HCT116 (cell line): ENCODE data around the gene SERGEF.

ENCODE experiments used
- CTCF ChIP-seq, 3 experiments: fragments of 200-600 bp in 1 of 3; sonication (generic) in 1 of 3; IDR thresholded peaks in 2 of 3; conservative IDR thresholded peaks in 1 of 3; 2 replicates each; pipeline ENCODE4 v1.5.1; 2012 to 2017; ENCODE audit warnings: low read depth in 2 of 3, low read length in 2 of 3, antibody characterized with exemption in 1 of 3, borderline replicate concordance in 1 of 3, control low read depth in 1 of 3, mild to moderate bottlenecking in 1 of 3, mixed read lengths in 1 of 3, mixed run types in 1 of 3, moderate library complexity in 1 of 3; ENCODE audit not compliant: insufficient read depth in 1 of 3
- ELF1 ChIP-seq: IDR thresholded peaks from 2 replicates; pipeline ENCODE4 v1.6.1; 2012; ENCODE audit warnings: low read depth, borderline replicate concordance
- EZH2 ChIP-seq: fragments of 200-600 bp; sonication (generic); IDR thresholded peaks from 2 replicates; pipeline ENCODE4 v1.6.1; 2017; ENCODE audit warnings: antibody characterized with exemption, mixed run types
- MAX ChIP-seq: IDR thresholded peaks from 2 replicates; pipeline ENCODE4 v1.6.1; 2012
- POLR2A ChIP-seq: IDR thresholded peaks from 2 replicates; pipeline ENCODE4 v1.7.0; 2011; ENCODE audit warnings: borderline replicate concordance; ENCODE audit not compliant: insufficient read depth, insufficient read length; ENCODE audit errors: extremely low read depth
- SRF ChIP-seq: IDR thresholded peaks from 2 replicates; pipeline ENCODE4 v1.6.1; 2012; ENCODE audit warnings: low read depth

DNA sequence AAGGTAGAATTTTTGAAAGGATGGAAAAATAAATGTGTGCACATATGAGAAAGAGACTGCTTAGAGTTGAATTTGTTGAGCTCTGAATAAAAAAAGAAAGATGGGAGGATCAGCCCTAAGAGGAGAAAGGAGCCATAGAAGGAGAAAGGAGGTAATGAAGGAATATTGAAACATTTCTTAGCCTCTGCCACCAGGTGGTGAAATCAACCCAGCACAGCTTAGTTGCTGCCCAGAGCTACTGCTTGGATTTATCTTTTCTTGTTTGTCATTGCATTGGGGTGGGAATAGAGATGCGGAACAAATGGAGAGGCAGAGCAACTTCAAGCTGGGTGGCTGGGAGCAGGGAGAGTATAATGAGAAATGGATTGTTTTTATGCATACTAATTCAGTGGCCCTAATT is 80.4 kb downstream of the SERGEF start:
- TF ChIP-seq EZH2 (no peak), CTCF (IDR thresholded peaks at IDR 0.05 in 2 of 3, conservative IDR thresholded peaks at IDR 0.05 in 1 of 3; ENCODE audit: borderline replicate concordance in 1 of 3, insufficient read depth in 1 of 3, low read depth in 2 of 3, low read length in 2 of 3) (peak in 2 of 3 experiments; percentile 33 to 45; a peak in 3 of 6 replicates), ELF1 (no peak), SRF (no peak), MAX (no peak), POLR2A (no peak)
